Measurements from ENCODE around the gene RSAD1.

DNA sequence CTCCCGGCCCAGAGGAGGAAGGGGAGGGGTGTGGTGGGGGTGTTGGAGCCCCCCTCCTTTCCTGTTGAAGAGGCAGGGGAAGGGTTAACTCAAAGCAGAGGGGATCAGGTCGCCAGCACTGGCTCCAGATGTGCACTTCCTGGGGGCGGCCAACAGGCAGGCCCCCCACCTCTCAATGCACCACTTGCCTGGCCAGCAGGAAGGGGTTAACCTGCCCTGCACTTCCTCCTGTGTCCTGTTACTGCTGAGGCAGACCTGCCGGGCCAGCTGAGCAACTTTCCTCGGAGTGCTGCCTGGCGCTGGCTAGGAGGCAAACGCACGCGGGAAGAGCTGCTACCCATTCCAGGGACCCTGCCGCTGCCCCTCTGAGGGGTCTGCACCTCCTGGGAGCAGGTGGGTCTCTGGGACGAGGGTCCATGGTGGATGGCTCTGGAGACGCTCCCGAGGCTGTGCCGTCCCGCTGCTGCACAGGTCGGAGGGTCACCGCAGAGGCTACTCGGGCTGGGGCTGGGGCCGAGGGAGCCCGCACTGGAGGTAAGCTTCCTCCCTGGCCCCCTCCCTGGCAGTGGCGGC is 53.9 kb downstream of the RSAD1 start, which contains the start of gene EPN3:
- TF ChIP-seq, protein P1, sequence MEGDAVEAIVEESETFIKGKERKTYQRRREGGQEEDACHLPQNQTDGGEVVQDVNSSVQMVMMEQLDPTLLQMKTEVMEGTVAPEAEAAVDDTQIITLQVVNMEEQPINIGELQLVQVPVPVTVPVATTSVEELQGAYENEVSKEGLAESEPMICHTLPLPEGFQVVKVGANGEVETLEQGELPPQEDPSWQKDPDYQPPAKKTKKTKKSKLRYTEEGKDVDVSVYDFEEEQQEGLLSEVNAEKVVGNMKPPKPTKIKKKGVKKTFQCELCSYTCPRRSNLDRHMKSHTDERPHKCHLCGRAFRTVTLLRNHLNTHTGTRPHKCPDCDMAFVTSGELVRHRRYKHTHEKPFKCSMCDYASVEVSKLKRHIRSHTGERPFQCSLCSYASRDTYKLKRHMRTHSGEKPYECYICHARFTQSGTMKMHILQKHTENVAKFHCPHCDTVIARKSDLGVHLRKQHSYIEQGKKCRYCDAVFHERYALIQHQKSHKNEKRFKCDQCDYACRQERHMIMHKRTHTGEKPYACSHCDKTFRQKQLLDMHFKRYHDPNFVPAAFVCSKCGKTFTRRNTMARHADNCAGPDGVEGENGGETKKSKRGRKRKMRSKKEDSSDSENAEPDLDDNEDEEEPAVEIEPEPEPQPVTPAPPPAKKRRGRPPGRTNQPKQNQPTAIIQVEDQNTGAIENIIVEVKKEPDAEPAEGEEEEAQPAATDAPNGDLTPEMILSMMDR (IDR thresholded peaks at IDR 0.05), result no peak
- TF ChIP-seq EZH2phosphoT487 (IDR thresholded peaks at IDR 0.05) (no peak), EZH2 (IDR thresholded peaks at IDR 0.05) (no peak)

Data from neural progenitor cell (in vitro differentiated cells).